Measurements from ENCODE around the gene LRRC15. TPM values are rescaled to one million over a fixed set of nuclear protein-coding genes. Genes with fewer than 3 reads are reported as not detected.

LRRC15 gene
- total and polyA plus RNA-seq, 2 donors (not counting 3 experiments of a cell fraction or from before 2014, with no cell fraction given) = not detected

DNA sequence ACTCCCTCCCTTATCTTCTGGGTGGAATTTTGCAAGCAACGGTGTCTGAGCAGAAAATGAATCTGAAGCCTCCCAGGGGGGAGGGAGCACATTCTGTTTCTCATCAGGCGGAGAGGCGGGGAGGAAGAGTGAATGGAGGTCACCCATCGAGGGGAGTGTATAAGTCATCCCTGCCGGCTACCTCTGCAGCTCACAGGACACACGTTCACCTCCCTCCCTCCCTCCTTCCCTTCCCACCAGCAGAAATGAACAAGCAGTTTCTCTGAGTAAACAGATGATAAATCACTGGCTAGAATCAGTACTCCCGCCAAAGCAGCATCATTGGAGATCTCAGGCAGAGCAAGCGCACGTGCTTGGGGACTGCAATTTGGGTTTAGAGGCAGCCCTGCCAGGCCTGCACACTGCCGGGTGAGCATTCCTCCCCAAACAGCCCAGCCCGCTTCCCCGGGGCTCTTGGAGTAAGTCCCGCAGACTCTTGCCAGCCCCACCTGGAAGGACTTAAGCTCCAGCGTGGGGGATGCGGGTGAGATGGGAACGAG is 56.7 kb downstream of the LRRC15 start:
- no peak overlapping the region for H3K27ac ChIP-seq (ENCODE audit: insufficient read depth, low read depth, low read length)
- H3K9me3 ChIP-seq (replicated peaks; ENCODE audit: control insufficient read depth, insufficient read depth, low read length) = no peaks in the 10 kb centered on the region
- no peak overlapping the region for H3K4me2 ChIP-seq (ENCODE audit: insufficient read depth, low read length)
- H4K20me1 ChIP-seq (replicated peaks; ENCODE audit: control insufficient read depth, extremely low read depth, insufficient read depth, low read length) = no peaks in the 10 kb centered on the region
- CTCF ChIA-PET = interaction anchor here (0.6 to 5.6 kb wide), 8 partner anchors 43 to 649 kb away, joined by 3 to 355 read pairs (median 21); partner anchors contain the start of gene HES1
- H2AFZ ChIP-seq (ENCODE audit: low read depth, low read length) = no peak overlapping the region
- H3K36me3 ChIP-seq (ENCODE audit: control insufficient read depth in 2 of 2, extremely low read depth in 1 of 2, insufficient read depth in 2 of 2, low read length in 2 of 2) = no peaks in the 10 kb centered on the region
- POLR2A ChIA-PET = interaction anchor here (1.8 kb wide), 1 partner anchor 177 kb away, joined by 7 read pairs; the partner anchor contains the start of gene HES1
- TF ChIP-seq GATA2 (IDR thresholded peaks at IDR 0.05; ENCODE audit: insufficient read depth, insufficient read length, low read depth, low read length) = no peak
- TF ChIP-seq FOS (IDR thresholded peaks at IDR 0.05; ENCODE audit: borderline replicate concordance, insufficient read depth, low read length) = no peak
- TF ChIP-seq, protein P1, sequence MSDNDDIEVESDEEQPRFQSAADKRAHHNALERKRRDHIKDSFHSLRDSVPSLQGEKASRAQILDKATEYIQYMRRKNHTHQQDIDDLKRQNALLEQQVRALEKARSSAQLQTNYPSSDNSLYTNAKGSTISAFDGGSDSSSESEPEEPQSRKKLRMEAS (IDR thresholded peaks at IDR 0.05; ENCODE audit: insufficient read depth, insufficient read length) = no peak
- TF ChIP-seq EZH2 (IDR thresholded peaks at IDR 0.05; ENCODE audit: borderline replicate concordance, low read depth, low read length, severe bottlenecking) = no peak
- no peak for TF ChIP-seq JUN (IDR thresholded peaks at IDR 0.05; ENCODE audit: borderline replicate concordance, insufficient read depth, insufficient read length, low read depth)
- no peak for TF ChIP-seq POLR2A (IDR thresholded peaks at IDR 0.05; ENCODE audit: low read depth, low read length)
- TF ChIP-seq POLR2AphosphoS5 (IDR thresholded peaks at IDR 0.05; ENCODE audit: insufficient read depth, low read depth, low read length) = no peak
- TF ChIP-seq, protein P2, sequence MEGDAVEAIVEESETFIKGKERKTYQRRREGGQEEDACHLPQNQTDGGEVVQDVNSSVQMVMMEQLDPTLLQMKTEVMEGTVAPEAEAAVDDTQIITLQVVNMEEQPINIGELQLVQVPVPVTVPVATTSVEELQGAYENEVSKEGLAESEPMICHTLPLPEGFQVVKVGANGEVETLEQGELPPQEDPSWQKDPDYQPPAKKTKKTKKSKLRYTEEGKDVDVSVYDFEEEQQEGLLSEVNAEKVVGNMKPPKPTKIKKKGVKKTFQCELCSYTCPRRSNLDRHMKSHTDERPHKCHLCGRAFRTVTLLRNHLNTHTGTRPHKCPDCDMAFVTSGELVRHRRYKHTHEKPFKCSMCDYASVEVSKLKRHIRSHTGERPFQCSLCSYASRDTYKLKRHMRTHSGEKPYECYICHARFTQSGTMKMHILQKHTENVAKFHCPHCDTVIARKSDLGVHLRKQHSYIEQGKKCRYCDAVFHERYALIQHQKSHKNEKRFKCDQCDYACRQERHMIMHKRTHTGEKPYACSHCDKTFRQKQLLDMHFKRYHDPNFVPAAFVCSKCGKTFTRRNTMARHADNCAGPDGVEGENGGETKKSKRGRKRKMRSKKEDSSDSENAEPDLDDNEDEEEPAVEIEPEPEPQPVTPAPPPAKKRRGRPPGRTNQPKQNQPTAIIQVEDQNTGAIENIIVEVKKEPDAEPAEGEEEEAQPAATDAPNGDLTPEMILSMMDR (IDR thresholded peaks at IDR 0.05; ENCODE audit: extremely low read depth in 1 of 2, insufficient read depth in 1 of 2, low read depth in 1 of 2, low read length in 2 of 2) = no peak
- no peak for TF ChIP-seq MYC (IDR thresholded peaks at IDR 0.05; ENCODE audit: low read depth, low read length)
- FAIRE-seq (no peak), DNase-seq (ENCODE audit: low read depth, low spot score) (no peak)
- H3K79me2 ChIP-seq (ENCODE audit: control insufficient read depth, insufficient read depth, low read length) = no peaks in the 10 kb centered on the region
- H3K9me1 ChIP-seq (replicated peaks; ENCODE audit: control insufficient read depth, extremely low read depth, insufficient read depth, low read length) = no peaks in the 10 kb centered on the region
- no TSS peak for BruUV-seq (replicated peaks)
- peaks cover 7% of the 10 kb centered on the region for H3K4me1 ChIP-seq (ENCODE audit: control insufficient read depth, extremely low read depth, insufficient read depth, low read length)
- dilution Hi-C loops (cut with MboI; ENCODE audit: extremely low pct_ligation_motif_present, low sequenced_read_pairs) = loop anchor here (25.0 kb wide), 1 partner anchor 551 kb away; no protein-coding TSS in a partner anchor
- intact Hi-C loops (cut with micrococcal nuclease) = no loop called here
- H3K4me3 ChIP-seq (replicated peaks in 1 of 3; ENCODE audit: insufficient read depth in 1 of 3, low read depth in 1 of 3, low read length in 3 of 3) = no peak overlapping the region
- no peak overlapping the region for H3K9ac ChIP-seq (replicated peaks; ENCODE audit: extremely low read depth, insufficient read depth, low read length)
- H3K27me3 ChIP-seq (ENCODE audit: control insufficient read depth in 2 of 2, insufficient read depth in 2 of 2, low read length in 2 of 2) = peaks cover 3 to 4% of the 10 kb centered on the region in 2 experiments
